ENCODE measurements around the gene LRRC26. TPM values are rescaled to one million over a fixed set of nuclear protein-coding genes. Genes with fewer than 3 reads are reported as not detected.

Gene LRRC26
- total RNA-seq, 6 experiments from 2014 or later: 0.17 to 0.18 TPM; not detected in 4

GRCh38 chr9:137216188-137216965 is 46.5 kb upstream of the LRRC26 start:
- Histone ChIP-seq H3K27me3 (no peaks in the 10 kb centered on the region), H3K4me3 (no peak overlapping the region), H3K27ac (no peak overlapping the region), H3K4me1 (peaks cover 0 to under 1% (median 0%) of the 10 kb centered on the region in 4 donors), H3K9me3 (no peaks in the 10 kb centered on the region), H3K36me3 (no peaks in the 10 kb centered on the region)
- DNase-seq (no peak), ATAC-seq (no peak)
- intact Hi-C loops (cut with DNase I): no loop called here
- WGBS (ENCODE audit: insufficient coverage, low coverage, low lambda C conversion rate, missing lambda C conversion rate): no CpG with 5 or more reads among the region's 30 CpGs
- no peak for TF ChIP-seq CTCF (IDR thresholded peaks at IDR 0.05)
- TF ChIP-seq POLR2A (IDR thresholded peaks at IDR 0.05): no peak

- Histone ChIP-seq H3K27ac (no peak overlapping the region), H3K4me1 (no peaks in the 10 kb centered on the region), H3K9me3 (no peaks in the 10 kb centered on the region), H3K4me3 (no peak overlapping the region), H3K27me3 (no peaks in the 10 kb centered on the region), H3K36me3 (no peaks in the 10 kb centered on the region)
- ATAC-seq: no peak
- TF ChIP-seq POLR2A (IDR thresholded peaks at IDR 0.05): no peak
- no peak for TF ChIP-seq CTCF (IDR thresholded peaks at IDR 0.05)
- intact Hi-C loops (cut with DNase I): no loop called here
- no CpG with 5 or more reads among the region's 22 CpGs for WGBS (ENCODE audit: insufficient coverage, low coverage, low lambda C conversion rate, missing lambda C conversion rate)
- no peak for DNase-seq
Observed at GRCh38 chr9:137215196-137215986, 45.5 kb upstream of the LRRC26 start.

GRCh38 chr9:137214620-137215019 is 44.8 kb upstream of the LRRC26 start:
- intact Hi-C loops (cut with DNase I): no loop called here
- ATAC-seq (no peak), DNase-seq (no peak)
- H3K9me3 ChIP-seq: no peaks in the 10 kb centered on the region
- H3K4me3 ChIP-seq: no peak overlapping the region
- no peak overlapping the region for H3K27ac ChIP-seq
- 80% methylated on average over 1 of the region's 19 CpGs for WGBS (ENCODE audit: insufficient coverage, low coverage, low lambda C conversion rate, missing lambda C conversion rate)
- H3K27me3 ChIP-seq: no peaks in the 10 kb centered on the region
- H3K36me3 ChIP-seq: no peaks in the 10 kb centered on the region
- H3K4me1 ChIP-seq: no peaks in the 10 kb centered on the region
- TF ChIP-seq POLR2A (IDR thresholded peaks at IDR 0.05) (no peak), CTCF (IDR thresholded peaks at IDR 0.05) (no peak)

GRCh38 chr9:137213160-137214060 is 43.6 kb upstream of the LRRC26 start:
- intact Hi-C loops (cut with DNase I): no loop called here
- H3K4me1 ChIP-seq: no peaks in the 10 kb centered on the region
- H3K27me3 ChIP-seq: no peaks in the 10 kb centered on the region
- no peaks in the 10 kb centered on the region for H3K36me3 ChIP-seq
- no peak overlapping the region for H3K4me3 ChIP-seq
- DNase-seq (no peak), ATAC-seq (no peak)
- 100% methylated on average over 3 of the region's 49 CpGs for WGBS (ENCODE audit: insufficient coverage, low coverage, low lambda C conversion rate, missing lambda C conversion rate)
- TF ChIP-seq POLR2A (IDR thresholded peaks at IDR 0.05): no peak
- peak in 1 of 4 donors; percentile 8 for TF ChIP-seq CTCF (IDR thresholded peaks at IDR 0.05)
- no peak overlapping the region for H3K27ac ChIP-seq
- no peaks in the 10 kb centered on the region for H3K9me3 ChIP-seq

All from right lobe of liver (tissue), 6 donors.